Esophagus muscularis mucosa (tissue), 3 donors: Measurements from ENCODE around the gene ZBTB16.

Experiments
- EP300 ChIP-seq: sonication (generic); formaldehyde crosslinking; IDR thresholded peaks from one replicate; pipeline ENCODE4 v1.6.1; 2017; ENCODE audit warnings: antibody characterized with exemption
- TF ChIP-seq, protein P1 (sequence below), 3 experiments: fragments of 200-600 bp in 2 of 3; fragments of 450-650 bp in 1 of 3; sonication (generic) in 2 of 3; IDR thresholded peaks; one replicate each; pipeline ENCODE4 v1.5.1; 2017 to 2019; ENCODE audit warnings: antibody characterized with exemption in 3 of 3, mild to moderate bottlenecking in 2 of 3, moderate library complexity in 1 of 3

DNA sequence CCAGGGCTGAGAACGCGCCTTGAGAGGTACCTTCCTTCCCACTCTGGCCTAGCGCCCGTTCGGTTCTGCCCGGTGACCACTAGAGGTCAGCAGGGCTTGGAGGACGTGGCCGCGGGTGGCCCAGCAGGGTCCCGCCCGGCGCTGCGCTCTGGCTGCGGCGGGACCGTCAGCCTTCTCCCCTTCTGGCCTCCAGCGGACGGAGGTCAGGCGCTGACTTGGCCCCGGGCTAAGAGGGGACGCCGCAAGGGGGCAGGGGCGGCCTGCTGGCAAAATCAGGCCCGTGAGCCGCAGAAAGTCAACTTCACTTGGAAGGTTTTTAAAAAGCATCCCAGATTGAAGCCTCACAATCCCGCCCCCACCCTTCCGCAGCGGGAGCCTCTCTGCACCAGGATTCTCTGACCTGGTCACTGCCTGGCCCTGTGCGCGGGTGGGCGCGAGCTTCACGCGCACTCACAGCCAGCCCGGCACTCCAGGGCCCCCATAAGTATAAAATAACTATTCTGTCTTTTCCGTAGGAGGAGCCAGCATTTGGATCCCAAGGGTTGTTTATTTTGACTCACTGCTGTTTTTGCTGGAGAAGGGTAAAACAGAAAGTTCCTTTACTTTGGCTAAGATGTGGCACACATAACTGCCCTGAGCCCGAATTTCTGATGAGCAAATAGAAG is 23.2 kb upstream of the ZBTB16 start:
- TF ChIP-seq, protein P1, sequence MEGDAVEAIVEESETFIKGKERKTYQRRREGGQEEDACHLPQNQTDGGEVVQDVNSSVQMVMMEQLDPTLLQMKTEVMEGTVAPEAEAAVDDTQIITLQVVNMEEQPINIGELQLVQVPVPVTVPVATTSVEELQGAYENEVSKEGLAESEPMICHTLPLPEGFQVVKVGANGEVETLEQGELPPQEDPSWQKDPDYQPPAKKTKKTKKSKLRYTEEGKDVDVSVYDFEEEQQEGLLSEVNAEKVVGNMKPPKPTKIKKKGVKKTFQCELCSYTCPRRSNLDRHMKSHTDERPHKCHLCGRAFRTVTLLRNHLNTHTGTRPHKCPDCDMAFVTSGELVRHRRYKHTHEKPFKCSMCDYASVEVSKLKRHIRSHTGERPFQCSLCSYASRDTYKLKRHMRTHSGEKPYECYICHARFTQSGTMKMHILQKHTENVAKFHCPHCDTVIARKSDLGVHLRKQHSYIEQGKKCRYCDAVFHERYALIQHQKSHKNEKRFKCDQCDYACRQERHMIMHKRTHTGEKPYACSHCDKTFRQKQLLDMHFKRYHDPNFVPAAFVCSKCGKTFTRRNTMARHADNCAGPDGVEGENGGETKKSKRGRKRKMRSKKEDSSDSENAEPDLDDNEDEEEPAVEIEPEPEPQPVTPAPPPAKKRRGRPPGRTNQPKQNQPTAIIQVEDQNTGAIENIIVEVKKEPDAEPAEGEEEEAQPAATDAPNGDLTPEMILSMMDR (IDR thresholded peaks at IDR 0.05) = peak; percentile 82 to 90 (median 88)
- TF ChIP-seq EP300 = no peak
